GM19328 (cell line): ENCODE data around the gene PORCN.
A peak's percentile ranks its signal among the peaks of the same experiment; 100 is the strongest.

ENCODE experiments used
- ATAC-seq: cut with Tn5 transposase; IDR thresholded peaks from one replicate; pipeline ENCODE4 v1.9.1; 2021; ENCODE audit warnings: mild to moderate bottlenecking, moderate library complexity; ENCODE audit not compliant: unreplicated experiment

The PORCN gene

DNA sequence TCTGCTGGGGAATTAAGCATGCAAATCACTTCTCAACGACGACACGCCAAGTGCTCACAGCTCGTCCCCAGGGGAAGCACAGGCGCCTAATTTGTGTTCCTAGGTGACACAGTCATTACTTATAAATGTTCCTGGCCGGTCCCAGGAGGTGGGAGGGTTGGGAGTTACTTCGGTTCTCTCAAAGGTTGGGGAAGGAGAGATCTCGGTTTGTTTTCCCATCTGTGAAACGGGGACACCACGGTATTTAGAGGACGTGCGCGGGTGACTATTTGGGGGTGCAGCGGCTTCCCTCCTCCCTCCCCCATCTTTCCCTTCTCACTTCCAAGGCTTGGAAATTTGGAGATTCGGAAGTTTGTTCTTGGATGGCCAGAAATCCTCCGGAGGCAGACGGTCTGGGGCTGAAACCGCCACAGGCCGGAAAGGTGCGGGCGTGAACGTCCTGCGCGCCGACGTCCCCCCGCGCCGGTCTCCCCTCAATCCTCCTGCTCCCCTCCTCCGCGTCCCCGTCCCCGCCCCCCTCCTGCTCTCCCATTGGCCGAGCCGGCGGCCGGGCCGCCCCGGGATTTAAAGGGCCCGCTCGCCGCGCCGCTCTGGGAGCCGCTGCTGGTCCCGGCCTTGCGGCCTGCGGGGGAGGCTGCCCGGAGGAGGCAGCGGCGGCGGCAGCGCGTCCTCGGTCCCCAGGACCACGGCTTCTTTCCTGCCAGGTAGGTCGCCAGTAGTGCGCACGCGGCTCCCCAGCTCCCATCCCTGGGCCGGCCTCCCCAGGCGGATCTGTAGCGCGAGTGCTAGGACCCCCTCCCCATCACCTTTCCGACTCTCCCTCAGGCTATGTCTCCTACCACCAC, at the start of gene PORCN:
PORCN (plus strand) TSS at position 593 of the 845 bp plus-strand sequence. CDS start 829 bp downstream, outside the sequence.
- peak; percentile 75 for ATAC-seq

DNA sequence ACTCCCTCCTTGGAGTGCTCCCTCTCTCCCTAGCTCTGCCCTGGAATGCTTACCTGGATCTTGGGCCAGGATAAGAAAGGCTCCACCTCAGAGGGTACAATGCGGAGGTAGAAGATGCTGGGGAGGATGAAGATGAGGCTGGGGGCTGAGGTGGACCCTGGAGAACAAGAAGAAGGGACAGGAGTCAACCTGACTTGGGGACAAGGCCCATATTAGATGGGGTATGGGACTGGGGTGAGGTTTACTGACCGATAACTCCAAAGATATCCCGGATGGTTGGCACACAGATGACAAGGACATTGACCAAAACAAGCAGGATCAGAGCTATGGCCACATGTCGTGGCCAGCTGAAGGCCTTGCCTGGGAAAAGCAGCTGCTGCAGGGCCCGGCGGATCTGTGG, 49.3 kb upstream of the PORCN start:
- ATAC-seq: no peak

DNA sequence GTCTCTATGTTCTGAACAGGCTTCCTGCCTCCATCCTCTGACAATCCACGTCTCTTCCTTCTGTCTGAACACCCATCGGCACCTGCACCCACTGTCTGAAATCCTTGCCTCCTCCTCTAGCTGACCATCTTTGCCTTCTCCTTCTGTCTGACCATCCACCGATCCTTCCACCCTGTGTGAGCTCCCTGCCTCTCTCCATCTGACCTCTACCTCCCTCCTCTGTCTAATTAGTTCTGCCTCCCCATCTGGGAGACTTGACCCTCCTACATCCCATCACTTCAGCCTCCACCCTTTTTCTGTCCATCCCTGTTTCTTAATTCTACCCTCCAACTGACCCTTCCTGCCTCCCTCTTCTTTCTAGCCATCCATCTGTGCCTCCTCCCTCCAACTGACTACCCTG, 48.8 kb upstream of the PORCN start:
- no peak for ATAC-seq

DNA sequence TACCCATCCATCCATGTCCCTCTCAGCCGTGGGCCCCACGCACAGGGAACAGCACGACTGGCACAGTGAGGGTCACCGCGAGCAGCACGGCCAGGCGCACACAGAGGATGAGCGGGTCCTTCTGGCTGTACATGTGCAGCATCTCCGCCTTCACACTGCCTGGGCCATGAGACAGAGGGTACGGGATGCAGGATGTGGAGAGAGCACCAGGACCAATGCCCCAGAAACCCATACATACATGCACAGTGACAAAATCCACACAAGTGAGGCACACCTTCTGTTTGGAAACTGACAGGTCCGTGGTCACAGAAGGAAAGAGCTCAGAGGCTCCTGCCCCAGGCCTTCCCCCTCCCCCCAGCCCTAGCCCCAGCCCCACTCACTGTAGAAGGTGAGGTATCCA, 48.2 kb upstream of the PORCN start:
- no peak for ATAC-seq

DNA sequence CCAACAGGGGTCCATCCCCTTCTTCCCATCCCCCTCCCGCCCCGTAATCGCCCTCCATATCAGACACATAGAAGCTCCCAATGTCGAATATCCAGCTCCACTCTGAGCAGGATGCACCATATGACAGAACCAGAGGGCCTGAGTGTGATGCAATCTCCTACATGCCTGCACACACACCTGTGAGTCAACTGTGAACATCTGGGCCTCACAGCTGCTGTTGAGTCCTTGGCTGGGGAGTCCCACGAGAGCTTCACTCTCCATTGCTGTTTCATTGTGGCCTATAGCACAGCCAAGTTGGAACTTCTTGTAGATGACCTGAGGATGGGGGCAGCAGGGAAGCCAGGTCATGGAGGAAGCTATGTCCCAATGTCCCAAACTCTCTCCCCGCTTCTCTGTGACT, 47.0 kb upstream of the PORCN start:
- ATAC-seq: no peak

DNA sequence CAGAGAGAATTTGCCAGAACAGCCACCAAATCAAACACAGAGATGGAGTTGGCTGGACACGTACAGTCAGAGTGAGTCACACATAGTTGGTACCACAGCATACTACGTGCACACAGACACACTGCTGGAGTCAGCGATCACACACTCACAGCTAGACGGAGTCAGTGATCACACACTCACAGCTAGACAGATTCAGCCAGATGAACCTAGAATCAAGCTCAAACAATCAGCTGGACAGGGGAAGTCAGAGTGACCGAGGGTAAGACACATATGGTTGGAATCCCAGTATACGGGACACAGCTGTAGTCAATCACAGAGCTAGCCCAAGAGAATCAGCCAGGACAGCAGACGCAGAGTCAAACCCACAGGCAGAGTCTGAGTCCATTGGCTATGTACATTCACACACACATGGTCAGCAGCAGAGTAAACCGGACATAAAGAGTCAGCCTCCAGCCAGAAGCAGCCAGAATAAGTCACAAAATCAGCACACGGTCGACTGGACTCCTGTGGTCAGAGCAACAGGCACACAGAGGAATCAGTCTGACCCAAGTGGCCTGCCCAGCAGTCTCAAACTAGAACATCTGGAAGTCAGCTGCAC, 43.4 kb upstream of the PORCN start:
- no peak for ATAC-seq

DNA sequence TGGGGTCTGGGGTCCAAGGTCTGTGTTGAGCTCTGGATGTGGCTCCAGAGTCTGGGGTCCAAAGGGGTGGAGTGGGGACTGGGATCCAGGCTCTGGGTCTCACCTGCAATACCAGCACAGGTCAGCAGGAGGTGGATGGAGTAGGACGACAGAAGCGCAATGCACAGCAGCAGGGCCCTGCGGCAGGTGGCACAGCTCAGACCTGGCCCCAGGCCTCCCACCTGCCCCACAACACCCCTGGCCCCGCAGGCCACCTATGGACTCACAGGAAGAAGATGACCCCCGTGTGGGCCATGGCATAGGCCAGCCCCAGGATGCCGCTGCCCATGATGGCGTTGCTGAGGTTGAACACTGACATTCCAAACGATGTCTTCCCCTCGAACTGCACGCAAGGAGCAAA, 42.1 kb upstream of the PORCN start:
- ATAC-seq: no peak

DNA sequence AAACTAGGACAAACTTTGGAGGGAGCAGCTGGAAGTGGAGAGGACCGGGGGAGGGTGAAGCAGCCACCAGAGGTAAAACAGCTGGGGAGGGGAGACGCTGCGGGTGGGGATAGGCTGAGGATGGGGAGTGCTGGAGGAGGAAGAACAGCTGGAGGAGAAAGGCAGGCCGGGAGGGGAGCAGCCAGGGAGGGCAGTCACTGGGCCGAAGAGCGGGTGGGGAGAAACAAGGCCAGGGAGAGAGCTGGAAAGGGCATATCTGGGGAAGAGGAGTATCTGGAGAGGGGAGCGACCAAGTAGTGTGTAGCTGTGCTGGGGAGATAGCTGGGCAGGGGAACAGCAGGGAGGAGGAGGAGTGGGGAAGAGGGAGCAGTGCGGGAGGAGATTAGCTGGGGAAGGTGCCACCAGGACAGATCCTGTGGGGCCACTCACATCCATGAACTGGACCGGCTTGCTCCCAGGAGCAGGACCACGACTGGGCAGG, 41.5 kb upstream of the PORCN start:
- no peak for ATAC-seq

DNA sequence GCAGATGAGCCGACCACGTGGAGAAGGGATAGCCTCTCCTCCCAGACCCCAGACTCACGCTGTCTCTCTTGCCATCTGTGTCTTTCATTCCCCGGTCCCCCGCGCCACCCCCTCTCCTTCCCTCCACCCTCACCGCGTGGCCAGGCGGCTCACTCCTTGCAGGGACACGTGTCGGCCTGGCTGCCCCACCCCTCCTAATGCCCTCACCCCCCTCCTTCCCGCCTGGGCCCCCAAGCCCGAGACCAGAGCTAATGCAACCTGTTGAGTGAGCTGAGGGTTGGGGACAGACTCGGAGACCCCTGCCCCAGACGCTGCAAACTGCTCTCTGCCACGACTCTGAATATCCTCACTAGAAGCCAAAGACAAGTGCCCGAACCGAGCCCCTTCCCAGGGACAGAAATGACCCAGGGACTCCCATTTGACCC, 40.5 kb upstream of the PORCN start:
- no peak for ATAC-seq

DNA sequence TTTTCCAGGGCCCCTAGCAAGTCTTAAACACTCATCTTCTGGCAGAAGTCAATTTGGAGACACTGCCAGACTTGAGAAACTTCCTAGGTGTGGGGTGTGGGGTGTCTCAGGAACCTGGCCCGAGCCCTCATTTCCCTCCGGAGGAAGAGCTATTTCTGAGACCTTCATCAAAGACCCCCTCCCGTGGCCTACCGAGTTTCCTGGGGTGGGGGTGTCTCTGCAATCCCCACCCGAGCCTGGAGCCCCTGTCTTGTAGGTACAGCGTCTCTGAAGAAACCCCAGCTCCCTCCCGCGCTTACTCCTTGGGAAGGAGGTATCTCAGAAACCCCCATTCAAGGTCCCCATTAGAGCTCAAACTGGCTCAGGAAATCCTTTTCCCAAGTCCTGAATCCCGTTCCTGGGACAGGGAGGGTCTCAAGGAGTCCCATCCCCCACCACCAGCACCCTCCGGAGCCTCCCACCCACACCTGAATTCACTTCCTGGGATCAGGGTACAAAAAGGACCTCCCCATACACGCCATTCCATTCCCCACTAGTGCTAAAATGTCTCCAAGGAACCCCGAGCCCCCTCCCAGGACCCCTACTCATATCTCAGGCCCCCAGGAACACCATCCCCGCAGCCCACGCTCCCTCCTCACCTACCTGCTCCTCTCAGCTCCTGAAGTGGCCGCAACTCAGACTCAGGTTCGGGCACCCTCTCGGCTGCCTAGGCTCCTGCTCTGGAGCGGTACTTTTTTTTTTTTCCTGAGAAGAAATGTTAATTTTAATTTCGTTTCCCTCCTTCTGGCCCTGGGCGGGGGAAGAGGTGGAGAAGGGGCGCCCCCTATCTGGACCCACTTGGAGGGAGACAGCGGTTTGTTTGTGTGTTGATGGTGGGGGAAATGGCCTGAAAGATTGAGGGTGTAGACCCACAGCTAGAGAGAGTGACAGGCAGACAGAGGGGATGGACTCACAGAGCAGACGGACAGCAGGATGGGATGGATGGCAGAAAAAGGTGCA, 39.8 kb upstream of the PORCN start:
- ATAC-seq: no peak

DNA sequence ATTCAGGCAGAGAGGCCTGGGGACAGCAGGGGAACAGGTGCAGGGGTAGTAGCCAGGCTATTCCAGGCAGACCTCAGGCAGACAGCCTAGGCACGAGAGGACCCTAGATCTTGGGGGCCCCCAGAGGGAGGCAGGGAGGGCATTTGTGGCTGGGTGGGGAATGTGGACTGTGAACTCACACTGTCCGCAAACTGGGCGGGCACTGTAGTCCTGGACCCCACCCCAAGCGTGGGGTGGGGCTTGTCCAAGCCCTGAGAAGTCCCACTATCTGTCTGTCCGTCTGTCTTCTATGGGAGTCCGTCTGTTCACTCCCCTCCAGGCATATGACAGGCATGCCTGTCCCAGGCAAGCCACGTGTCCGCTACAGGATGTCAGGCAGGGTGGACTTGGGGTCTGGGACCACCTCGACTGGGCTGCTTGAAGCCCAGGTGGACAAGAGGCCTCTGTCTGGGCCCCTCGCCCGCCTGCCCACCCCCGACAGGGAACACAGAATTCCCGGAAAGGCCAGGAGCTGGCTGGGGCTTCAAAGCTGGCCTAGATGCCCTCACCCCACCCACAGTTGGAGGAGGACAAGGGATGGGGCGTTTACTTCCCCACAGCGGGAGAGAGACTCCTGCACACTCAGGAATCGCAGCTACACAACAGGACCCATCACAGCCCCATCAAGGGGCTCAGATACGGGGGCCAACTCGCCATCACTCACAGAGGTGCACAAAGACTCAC, 38.5 kb upstream of the PORCN start, which contains the start of gene SLC38A5:
SLC38A5 (minus strand) TSS at position 151 of the 723 bp plus-strand sequence. CDS start 2,336 bp downstream, outside the sequence.
- ATAC-seq: no peak

DNA sequence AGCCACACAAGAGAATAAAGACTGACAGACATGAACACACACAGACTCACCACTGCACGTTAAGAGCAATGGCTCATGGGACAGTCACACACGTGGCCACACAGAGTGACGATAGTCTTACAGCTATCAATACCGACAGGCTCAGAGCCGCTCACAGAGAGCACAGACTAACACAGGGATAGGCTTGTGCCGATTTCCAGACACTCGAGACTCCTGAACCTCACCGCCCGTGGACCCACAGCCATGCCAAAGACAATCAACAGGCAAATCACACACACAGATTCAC, 38.0 kb upstream of the PORCN start:
- ATAC-seq: no peak

DNA sequence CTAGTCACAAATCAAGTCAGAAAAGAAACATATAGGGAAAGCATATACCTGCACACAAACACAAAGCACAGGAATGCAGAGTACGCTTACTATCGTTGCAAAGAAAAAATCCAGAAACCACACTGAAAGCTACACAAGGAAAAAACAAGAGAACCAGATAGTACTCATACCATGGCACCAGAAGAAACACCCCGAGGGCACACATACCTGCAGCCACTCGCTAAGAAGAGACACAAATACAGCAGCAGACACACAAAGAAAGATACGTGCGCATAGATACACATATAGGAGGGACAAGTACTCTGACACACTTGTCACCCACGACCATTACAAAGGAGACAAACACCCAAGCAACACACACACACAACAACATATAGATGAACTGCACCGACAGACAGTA, 37.3 kb upstream of the PORCN start:
- ATAC-seq: no peak

DNA sequence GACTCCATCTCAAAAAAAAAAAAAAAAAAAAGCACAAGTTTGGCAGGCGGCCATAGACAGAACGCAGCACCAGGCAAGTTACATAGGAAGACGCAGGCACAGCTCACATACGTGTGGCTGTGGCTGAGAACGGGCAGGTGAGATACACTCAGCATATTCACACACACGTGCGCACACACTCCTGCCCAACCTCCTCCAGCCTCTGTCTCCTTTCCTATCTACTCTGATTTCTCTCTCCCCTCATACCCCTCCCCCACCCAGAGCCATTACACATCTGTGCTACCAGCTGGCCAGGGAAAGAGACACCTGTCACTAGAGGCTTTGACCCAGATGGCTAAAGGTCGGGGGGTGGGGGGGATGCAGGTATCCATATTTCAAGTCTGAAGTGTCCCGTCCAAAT, 36.6 kb upstream of the PORCN start:
- ATAC-seq: no peak

DNA sequence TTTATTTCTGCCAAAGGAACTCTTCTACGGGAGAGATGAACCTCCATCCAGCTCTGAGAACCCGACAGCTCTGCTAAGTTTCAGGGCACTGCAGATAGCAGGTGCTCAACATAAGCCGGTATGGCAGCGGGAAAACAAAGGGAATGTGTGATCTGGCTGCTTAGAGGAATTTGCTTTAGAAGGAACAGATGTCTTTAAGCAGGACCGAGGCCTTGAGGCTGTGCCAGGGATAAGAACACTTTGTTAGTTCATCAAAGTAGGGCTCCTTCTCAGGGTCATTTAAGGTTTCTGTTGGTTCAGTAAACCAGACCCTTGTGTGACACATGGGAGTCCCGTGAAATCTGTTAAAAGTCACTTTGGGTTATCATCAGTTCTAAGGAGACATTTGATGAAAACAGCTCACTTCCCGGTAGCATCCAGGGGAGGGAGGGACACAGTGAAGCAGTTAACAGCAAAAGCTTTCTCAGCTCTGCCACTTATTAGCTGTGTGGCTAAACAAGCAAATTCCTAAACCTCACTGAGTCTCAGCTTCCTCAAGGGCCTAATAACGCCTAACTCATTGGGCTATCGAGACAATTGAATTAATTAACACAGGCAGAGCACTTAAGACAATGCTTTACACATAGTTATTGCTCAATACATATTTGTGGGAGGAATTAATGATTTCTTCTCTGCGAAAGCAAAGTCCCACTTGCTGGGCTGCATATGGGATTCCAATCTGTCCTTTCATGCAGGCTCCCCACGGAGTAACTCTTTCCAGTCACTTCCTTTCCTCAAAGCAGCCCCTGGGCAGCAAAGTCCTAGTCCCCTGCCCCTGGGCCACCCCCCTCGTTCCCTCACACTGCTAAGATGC, 35.7 kb upstream of the PORCN start:
- ATAC-seq: no peak

DNA sequence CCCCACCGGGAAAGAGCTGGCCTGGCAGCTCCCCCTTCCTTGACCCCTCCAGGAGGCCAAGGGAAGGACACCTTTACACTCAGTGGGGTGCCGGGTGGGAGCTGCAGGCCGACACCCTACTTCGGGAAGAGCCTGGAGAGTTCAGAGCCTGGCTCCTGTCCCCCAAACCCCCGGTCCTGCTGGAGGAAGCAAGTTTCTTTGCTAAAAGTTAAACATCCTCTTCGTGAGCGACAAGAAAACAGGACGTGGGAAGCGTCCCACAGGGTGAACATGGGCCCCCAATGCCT, 35.1 kb upstream of the PORCN start:
- ATAC-seq: no peak

DNA sequence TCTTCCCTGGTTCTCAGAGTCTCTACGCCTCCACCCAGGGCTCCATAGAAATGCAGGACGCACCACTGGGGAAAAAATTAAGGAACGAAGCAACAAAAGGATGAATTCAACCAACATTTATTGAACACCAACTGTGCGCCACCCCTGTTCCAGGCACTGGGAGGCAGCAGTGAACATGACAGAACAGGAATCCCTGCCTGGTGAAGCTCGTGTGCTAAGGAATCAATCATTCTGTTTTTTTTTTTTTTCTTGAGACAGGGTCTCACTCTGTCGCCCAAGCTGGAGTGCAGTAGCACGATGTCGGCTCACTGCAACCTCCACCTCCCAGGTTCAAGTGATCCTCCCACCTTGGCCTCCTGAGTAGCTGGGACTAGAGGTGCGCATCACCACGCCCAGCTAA, 34.7 kb upstream of the PORCN start:
- no peak for ATAC-seq

DNA sequence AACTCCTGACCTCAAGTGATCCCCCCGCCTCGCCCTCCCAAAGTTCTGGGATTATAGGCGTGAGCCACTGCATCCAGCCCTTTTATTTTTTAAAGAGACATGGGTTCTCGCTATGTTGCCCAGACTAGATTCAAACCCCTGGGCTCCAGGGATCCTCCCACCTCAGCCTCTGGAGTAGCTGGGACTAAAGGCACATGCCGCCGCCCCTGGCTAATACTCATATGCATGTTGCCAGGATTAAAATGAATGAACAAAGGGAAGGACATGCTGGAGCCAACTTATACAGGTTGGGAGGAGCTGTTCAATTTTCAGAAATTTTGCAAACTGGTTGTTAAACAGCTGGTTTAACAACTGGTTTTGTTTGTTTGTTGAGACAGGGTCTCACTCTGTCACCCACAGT, 34.2 kb upstream of the PORCN start:
- ATAC-seq: no peak

DNA sequence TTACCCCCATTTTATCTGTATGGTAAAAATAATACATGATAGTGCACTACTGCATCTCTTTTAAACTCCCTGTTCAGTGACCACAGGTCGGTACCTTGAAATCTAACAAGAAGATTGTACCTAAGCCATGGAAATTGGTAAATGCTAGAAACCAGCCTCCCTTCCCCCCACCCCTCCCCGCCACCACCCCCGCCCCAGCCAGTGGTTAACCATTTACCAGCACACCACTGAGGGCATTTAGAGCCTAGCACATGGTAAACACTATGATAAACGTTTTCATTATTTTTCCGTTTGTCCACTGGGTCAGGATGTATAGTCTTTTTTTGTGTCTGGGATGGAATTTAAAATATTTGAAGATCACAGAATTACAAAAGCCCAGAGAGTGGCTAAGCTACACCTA, 33.5 kb upstream of the PORCN start:
- ATAC-seq: no peak
